Measurements from ENCODE around the gene RBM19.

Gene RBM19

DNA sequence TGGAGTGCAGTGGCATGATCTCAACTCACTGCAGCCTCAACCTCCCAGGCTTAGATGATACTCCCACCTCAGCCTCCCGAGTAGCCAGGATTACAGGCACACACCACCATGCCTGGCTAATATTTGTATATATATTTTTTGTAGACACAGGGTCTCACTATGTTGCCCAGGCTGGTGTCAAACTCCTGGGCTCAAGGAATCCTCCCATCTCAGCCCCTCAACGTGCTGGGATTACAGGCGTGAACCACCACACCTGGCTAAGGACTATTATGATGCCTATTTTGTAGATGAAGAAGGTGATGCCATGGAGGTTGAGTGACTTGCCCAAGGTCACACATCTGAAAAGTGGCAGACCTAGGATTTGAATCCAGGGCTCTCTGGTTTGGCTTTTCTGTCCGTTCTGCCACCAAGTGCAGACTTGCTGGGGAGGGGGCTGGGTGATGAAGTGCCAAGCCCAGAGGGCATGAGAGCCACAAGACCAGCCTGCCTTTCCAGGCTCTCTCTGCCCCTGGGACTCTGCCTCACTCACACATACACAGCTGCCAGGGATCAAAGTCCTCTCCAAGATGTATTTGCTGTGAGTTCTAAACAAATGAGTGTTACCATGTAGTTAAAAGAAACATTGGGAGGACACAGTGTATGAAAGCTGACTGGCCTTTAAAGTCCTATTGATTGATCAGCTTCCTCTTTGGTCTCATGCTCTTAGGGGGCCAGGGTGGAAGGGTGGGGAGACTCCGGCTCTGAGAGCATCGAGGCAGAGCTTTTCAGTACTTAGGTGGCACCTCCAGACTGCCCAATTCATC is 21.3 kb upstream of the RBM19 start:
- DNase-seq, result no peak

DNA sequence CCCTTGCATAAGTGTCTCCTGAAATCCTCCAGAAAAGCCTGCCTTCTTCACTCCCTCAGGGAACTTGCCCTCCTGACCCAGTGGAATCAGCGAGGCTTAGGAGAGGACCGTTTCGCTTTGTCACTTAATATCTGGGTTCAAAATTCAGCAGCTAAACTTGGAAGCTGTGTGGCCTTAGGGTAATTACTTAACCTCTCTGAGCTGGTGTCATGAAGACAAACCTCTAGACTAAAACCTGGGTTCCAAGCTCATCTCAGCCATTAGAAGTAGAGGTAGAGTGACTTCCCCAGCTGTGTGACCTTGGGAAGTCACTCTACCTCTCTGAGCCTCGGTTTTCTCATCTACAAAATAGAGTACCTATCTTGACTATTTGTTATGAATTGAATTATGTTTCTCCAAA is 18.3 kb upstream of the RBM19 start:
- DNase-seq, result no peak

DNA sequence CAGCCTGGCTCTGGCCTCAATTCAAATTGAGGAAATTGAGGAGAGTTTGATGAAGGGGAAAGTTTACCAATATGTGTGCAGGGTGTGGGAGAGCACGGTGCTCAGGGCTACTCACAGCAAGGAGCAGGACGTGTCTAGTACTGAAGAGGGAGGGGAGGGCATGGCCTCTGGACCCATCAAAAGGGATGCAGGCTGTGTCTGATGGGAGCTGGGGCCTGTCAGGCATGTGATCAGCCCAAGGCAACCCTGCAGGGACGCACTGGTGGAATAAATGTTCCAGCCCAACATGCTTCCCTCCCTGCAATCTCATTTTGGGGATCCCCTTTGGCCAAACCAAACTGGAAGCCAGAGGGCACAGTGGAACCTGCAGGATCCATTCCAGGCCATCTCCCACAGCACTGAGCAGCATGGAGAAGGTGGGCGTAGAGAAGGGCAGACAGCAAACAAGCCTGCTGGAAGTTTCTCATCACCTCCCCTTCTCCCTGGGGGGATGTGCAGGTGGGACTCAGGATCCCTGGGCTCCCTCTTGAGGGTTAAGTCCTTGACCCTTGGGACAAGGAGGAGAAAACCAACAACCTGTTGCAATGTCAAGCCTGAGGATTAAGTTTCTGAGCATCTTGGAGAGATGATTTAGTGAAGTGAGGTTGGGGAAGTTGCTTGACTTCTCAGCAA is 17.8 kb upstream of the RBM19 start:
- DNase-seq, result no peak

DNA sequence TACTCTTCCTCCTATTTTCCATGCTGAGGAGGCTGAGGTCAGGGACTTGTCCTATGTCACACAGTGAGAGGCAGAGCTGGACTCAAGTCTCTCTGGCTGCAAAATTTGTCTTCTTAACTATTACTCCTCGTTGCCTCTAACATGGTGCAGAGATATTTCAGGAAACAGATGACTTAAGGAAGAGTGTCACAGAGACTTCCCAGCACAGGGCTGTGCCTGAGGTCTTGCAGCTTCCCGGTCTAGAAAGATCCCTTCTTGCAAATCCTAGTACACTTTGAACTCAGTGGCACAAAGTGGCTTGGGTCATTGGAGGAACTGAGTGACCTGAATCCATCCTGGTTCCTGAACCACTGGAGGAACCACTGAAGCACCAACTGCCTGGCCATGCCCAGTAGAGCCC is 17.1 kb upstream of the RBM19 start:
- DNase-seq, result no peak

DNA sequence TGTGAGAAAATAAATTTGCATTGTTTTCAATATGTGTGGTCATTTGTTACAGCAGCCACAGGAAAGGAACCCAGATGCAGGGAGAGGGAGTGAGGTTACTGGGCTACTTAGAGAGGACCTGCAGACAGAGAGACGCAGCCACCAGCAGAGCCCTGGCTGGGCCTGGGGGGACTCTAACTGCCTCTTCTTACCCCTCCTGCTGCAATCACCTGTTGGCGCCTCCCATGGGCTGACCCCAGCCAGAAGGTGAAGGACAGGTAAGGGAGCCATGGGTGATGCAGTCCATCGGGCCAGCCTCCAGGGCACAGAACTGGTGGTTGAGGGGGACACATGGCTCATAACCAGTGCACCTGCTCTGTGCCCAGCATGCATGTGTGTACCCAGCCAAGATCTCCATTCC is 15.8 kb upstream of the RBM19 start:
- DNase-seq, result no peak

DNA sequence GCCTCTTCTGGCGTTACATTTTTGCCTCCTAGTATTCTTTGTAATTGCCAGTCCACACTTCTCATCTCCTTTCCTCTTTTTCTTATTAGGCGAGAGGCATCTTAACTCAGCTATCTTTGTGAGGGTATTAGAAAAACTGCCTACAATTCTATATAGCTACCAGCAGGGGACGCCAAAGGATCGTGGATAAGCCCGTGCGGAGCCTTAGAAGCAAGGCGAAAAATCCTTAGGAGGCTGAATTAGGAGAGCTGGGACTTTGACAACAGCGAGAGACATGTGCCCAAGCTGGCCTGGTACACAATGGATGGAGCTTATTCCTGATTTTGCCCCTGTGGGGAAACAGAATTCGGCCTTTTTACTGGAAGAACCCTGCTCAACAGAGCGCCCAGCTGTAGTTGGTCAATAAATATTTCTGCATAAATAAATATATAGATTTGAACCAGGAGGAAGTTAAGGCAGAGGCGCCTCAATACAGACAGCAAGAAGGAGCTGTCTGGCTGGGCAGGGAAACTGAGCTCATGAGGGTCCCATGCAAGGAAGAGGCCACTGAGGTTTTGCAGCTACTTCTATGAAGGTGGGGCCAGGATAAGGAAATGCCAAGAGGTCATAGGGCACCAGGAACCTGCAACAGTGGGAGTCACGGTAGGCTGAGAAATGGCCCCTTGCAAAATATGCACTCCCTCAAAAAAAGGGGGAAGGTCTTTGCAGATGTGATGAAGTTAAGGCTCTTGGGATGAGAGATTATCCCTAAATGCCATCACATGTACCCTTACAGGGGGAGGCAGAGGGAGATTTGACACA is 14.6 kb upstream of the RBM19 start:
- DNase-seq, result peak; percentile 82

DNA sequence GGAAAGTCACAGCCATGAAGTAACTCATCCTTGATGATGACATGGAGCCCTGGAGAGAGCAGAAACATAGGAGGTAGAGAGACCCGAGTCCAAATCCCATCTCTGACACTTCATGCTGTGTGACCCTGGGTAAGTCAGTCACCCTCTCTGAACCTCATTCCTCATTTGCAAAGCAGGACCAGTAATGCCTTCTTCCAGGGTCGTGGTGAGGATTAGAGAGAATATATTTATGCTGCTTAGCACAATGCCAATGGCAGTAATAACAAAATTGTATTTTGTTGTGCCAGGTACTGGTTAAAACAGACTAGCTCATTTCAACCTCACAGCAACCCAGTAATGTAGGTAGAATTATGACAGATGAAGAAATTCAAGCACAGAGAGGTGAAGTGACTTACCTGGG is 13.9 kb upstream of the RBM19 start:
- DNase-seq, result no peak

DNA sequence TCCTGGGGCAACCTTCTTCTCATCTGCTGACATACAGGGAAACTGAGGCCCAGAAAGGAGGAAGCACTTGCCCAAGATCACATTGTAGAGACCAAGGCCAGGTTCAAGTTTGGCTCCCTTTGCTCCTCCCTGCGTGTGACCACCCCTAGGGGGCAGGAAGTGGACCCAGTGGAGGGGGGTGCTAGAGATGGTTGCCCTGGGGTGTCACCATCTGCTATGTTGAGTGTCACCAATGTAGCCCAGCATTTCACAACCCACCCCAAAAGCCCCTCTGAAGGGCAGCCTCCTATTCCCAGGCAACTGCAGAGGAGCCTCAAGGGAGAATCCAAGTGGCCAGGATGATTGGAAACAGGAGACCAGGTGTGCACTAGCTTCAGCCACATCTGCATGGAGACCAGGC is 12.0 kb upstream of the RBM19 start:
- no peak for DNase-seq

DNA sequence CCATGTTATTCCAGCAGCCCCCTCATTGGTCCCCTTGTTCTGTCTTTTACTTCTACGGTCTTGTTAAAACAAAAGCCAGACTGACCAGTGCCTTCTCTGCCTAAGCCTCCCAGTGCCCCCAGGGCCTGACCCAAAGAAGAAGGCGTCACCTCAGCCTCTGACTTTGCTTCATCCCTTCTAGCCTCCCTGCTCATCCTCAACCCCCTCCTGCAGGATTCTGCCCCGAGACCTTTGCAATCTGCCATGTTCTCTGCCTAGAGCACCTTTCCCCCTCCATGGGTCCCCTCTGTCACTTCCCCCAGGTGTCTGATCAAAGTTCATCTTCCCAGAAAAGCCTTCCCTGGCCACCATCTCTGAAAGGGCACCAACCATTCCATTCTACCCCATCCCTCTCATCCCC is 7.9 kb upstream of the RBM19 start:
- DNase-seq, result no peak

DNA sequence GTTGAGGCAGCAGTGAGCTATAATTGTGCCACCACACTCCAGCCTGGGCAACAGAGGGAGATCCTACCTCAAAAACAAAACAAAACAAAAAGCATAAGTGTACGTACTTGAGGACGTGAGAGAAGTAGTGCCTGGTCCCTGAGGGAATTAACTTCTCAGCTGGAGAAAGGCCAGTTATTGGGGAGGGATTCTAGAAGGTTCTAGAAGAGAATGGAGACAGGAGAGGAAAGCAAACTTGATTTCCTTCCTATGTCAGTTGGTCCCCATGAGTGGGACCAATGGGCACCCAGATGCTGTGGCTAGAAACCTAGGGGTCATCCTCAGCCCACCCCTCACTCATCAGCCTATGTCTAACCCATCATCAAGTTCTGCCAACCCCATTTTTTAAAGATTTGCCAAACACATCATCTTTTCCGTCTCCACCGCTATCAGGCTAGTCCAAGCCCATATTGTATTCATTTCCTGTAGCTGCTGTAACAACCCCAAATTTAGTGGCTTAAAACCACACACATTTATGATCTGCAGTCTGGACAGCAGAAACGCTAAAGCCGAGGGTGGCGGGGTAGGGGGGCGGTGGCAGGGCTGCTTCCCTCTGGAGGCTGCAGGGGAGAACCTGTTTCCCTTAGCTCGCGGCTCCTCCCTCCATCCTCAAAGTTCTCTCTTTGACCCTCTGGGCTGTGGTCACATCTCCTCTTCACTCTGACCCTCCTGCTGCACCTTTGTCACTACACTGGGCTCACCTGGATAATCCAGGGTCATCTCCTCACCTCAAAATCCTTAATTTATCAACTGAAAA is 7.2 kb upstream of the RBM19 start:
- DNase-seq, result no peak

DNA sequence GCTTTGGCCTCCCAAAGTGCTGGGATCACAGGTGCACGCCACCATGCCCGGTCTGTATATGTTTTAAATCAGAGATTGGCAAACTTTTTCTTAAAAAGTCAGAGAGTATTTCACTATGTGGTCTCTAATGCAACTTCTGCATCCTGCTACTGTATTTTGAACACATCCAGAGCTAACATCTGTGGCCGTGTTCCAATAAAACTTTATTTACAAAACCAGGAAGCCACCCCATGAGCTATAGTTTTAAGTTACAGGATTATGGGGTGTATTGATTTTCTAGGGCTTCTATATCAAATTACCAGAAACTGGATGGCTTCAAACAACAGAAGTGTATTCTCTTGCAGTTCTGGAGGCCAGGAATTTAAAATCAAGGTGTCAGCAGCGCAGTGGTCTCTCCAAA is 5.3 kb upstream of the RBM19 start:
- no peak for DNase-seq

DNA sequence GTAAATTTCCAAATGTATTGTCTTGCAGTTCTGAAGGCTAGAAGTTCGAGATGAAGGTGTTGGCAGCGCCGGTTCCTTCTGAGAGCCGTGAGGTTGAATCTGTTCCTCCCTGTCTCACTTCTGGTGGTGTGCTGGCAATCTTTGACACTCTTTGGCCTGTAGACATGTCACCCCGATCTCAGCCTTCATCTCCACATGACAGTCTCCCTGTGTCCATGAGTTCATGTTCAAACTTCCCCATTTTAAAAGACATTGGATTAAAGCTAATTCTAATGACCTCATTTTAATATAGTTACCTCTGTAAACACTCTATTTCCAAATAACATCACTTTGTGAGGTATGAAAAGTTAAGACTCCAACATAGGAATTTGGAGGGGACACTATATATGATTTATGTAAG is 4.1 kb upstream of the RBM19 start:
- no peak for DNase-seq

DNA sequence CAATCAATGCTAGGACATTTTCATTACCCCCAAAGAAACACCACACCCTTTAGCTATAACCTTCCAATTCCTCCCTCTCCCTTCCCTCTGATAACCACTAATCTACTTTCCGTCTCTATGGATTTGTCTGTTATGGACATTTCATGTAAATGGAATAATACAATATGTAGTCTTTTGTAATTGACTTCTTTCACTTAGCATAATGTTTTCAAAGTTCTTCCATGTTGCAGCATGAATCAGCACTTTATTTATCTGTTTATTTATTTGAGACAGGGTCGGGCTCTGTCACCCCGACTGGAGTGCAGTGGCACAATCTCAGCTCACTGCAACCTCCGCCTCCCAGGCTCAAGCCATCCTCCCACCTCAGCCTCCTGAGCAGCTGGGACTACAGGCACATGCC is 1.2 kb upstream of the RBM19 start:
- DNase-seq, result no peak

DNA sequence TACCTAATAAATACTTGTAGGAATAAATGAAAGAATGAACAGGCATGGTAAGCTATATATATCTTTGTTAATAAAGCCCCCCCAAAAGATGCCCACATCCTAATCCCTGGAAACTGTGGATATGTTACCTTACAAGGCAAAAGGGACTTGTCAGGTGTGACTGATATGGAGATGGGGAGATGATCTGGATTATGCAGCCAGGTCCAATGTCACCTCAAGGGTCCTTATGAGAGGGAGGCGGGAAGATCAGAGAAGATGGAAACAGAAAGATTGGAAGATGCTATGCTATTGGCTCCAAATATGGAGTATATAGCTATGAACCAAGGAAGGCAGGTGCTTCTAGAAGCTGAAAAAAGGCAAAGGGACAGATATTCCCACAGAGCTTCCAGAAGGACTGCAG is 3.4 kb downstream of the RBM19 start:
- DNase-seq, result no peak

DNA sequence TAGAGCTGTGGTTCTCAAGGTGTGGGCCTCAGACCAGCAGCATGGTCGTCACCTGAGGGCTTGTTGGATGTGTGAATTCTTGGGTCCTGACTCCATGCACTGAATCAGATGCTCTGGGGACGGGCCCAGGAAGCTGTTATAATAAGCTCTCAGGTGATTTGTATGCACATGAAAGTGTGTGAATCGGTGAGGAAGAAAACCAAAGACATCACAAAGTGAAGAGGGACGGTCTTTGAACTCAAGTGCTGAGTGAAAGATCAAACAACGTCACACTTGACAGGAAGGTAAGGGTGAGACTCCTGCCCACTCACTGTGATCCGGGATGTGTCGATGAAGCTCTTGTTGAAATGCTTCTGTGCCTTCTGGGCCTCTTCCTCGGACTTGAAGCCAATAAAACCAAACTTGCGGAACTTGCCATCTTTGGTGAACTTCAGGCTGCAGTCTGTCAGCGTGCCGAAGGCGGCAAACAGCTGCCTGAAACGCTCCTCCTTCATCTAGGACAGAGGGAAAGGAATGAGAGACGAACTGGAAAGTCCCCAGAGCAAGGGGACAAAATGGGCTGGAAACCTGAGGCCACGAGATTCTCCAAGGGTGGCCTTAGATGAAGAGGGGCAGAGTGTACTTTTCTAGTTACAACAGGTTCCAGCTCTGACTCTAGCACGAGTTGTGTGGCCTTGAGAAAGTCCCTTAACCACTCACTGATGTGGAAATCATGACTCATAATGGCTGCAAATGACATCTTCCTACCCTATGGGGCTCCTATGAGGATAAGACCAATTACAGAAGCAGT is 4.0 kb downstream of the RBM19 start:
- no peak for DNase-seq

DNA sequence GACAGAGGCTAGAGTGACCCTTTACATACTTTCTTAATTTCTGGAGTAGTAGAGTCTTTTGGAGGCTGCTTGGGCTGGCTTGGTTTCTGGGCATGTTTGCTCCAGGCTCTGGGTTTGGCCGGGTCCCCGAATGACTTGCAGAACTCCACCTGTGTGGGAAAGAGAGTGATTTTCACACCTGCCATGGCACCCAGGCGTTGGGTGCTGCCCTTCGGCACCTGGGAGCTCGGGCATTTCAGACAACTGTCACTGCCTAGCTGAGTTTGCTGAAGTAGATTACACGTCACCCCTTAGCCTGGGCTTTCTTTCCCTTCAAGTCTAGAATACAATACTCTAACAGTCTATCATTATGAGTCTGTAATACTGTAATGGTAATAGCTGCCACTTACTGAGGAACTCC is 6.1 kb downstream of the RBM19 start:
- no peak for DNase-seq

DNA sequence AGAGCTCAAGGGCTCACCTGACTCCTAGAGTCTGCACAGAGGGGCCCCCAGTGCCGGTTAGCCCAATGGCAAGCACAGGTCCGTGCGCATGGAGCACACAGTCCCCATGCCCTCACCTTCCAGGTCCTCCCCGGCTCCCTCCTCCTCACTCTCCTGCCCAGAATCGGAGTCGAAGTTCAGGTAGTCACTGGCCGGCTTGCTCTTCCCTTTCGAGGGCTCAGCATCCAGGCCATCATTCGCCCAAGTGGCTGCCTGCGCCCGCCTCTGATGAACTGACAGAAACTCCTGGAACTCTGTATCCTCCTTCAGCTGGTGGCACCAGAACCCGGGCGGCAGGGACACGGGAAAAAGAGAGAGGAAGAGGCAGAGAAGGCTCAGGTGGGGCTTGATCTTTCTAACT is 7.0 kb downstream of the RBM19 start:
- DNase-seq, result no peak

DNA sequence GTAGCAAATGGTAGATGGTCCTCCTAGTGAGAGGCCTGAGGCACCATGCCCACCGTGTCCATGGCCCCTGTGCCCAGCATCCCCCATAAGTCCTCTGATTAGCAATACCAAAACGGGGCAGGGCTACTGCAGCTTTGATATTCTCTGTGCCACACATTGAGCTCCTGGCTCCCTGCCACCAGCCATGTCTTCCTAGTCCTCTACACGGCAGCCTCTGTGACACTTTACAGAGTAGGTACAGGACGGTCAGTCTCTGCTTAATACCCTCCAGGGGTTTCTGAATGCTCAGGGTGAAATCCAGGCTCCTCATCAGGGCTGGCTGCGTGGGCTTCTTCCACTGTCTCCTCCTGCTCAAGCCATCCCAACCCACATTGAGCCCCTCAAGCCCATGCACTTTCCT is 8.0 kb downstream of the RBM19 start:
- no peak for DNase-seq

DNA sequence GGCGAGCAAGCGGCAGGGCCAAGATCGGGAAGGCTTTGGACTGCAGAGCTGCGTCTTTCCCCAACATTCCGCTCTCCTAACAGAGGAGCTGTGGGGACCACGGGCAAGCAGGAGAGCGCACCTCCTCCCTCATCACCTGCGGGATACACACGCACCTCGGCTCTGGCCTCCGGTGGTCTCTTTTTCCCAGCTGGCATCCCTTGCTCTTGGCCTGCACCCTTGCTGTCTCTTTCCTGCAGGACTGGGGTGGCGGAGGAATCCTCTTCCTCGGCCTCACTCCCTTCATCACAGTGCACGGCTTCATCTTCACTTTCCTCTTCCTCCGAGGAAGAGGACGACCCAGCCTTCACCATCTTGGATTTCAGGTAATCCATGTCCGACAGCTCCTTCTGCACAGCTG is 8.5 kb downstream of the RBM19 start:
- no peak for DNase-seq

DNA sequence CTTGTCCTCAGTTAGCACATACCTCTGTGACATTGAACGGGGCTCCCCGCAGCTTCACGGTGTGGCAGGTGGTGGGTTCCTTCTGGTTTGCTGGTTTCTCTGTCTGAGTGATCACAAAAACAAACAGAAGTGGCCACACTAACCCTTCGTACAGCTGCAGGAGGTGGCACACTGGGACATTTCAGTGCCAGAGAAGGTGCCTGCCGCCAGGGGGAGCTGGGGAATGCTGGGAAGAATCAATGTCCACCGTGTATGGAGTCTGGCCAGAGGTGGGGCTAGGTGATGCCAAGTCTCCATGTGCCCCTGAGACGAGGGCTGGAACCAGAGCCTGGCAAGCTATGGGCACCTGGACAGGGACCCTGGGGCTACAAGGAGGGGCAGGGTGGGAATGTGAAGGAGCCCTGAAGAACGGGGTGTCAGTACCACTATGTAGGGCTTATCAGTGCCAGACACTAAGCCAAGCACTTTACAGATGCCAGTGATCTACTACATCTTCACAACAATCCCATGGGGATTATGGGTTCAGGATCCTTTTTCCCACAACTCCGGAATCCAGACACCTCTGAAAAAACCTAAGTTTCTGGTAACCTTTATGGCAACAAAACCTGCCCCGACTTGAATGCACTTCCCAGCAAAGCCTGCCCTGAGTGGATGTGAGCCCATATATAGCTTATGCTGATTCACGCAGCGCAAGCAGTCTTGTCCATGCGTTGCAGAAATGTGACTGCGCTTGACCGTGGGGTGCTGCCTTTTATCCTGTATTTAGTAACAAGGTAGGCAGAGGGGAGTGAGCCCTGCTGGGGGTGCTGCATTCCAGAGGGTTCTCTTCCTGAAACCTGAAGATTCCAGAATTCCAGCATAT is 10.8 kb downstream of the RBM19 start:
- peak; percentile 67 to 69 for DNase-seq

DNA sequence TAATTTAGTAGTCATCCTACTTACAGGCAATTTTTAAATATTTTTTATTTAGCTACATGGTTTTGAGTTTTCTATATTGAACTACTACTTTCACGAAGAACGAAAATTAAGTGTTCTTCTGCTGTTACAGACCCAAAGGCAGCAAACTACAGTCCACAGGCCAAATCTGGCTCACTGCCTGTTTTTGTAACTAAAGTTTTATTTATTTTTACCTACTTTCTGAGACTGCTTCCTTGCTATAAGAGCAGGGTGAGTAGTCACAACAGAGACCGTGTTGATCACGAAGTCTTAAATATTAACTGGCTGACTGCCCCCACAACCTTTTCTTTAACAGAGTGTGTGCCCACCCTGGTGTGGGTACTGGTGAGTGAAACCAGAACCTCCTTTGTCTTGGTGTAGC is 11.6 kb downstream of the RBM19 start:
- no peak for DNase-seq
